HCT116 (cell line): Measurements from ENCODE around the gene XRCC3. TPM values are rescaled to one million over a fixed set of nuclear protein-coding genes. Genes with fewer than 3 reads are reported as not detected.

Source experiments
- ATAC-seq: fragments of 200-7000 bp; cut with Tn5 transposase; 2 replicates; pipeline ENCODE4 v1.9.1; 2020; ENCODE audit warnings: mild to moderate bottlenecking, moderate library complexity
- BruUV-seq: library from RNA; stranded (reverse); fragments of 400-500 nt; replicated peaks from 2 replicates; lab custom pipeline; 2021; lab: Mats Ljungman, UMichigan
- CTCF ChIA-PET: fragments of 300-600 bp; sonication (Branson Sonifier 250); formaldehyde crosslinking; loops from one replicate; lab custom pipeline; 2021; ENCODE audit warnings: antibody characterized with exemption; lab: Charles Lee
- POLR2A ChIA-PET: fragments of 300-600, 350-600 bp; sonication (Branson Sonifier 250); formaldehyde crosslinking; loops from one replicate; lab custom pipeline; 2021; ENCODE audit warnings: antibody characterized with exemption; lab: Charles Lee
- RAD21 ChIA-PET, 2 experiments: fragments of 300-600 bp; sonication (Branson Sonifier 250); formaldehyde crosslinking; loops; one replicate each; lab custom pipeline; 2023; ENCODE audit warnings: low total read pairs in 2 of 2; ENCODE audit not compliant: uncharacterized antibody in 2 of 2, unreplicated experiment in 2 of 2, low non-redundant PET in 1 of 2; lab: Charles Lee
- DNase-seq: peaks from one replicate; pipeline ENCODE4 v3.0.0-alpha.2; 2010; ENCODE audit warnings: low read depth, low spot score
- H2AFZ ChIP-seq: fragments of 200-600 bp; shearing (Covaris generic), sonication (generic); 2 replicates; pipeline ENCODE4 v1.6.1; 2017; ENCODE audit warnings: low read depth, mixed run types, mixed read lengths, antibody characterized with exemption, low read length; ENCODE audit not compliant: poor library complexity, severe bottlenecking
- H3K27ac ChIP-seq: 2 replicates; pipeline ENCODE4 v1.5.1; 2012; ENCODE audit warnings: low read depth, low read length
- H3K27me3 ChIP-seq: fragments of 200-600 bp; sonication (generic); 2 replicates; pipeline ENCODE4 v1.6.1; 2016; ENCODE audit warnings: mixed run types, low read length, mixed read lengths; ENCODE audit not compliant: insufficient read depth
- H3K36me3 ChIP-seq, 2 experiments: fragments of 200-500 bp in 1 of 2; fragments of 200-600 bp in 1 of 2; sonication (Bioruptor generic) in 1 of 2; sonication (generic) in 1 of 2; 2 replicates each; pipeline versions ENCODE4 v1.5.1 to v1.6.1; 2014 to 2016; ENCODE audit warnings: low read length in 2 of 2, inconsistent platforms in 1 of 2, mixed read lengths in 1 of 2, mixed run types in 1 of 2; ENCODE audit not compliant: insufficient read depth in 2 of 2, control insufficient read depth in 1 of 2
- H3K4me1 ChIP-seq, 2 experiments: fragments of 200-600 bp in 1 of 2; sonication (generic) in 1 of 2; 2 replicates each; pipeline versions ENCODE4 v1.5.1 to v1.6.1; 2012 to 2017; ENCODE audit warnings: low read length in 2 of 2, inconsistent platforms in 1 of 2, mild to moderate bottlenecking in 1 of 2, mixed read lengths in 1 of 2, mixed run types in 1 of 2, moderate library complexity in 1 of 2; ENCODE audit not compliant: insufficient read depth in 2 of 2, control insufficient read depth in 1 of 2
- H3K4me2 ChIP-seq: fragments of 200-600 bp; sonication (generic); 2 replicates; pipeline ENCODE4 v1.6.1; 2017; ENCODE audit warnings: mixed run types, low read length, mixed read lengths
- H3K4me3 ChIP-seq, 2 experiments: fragments of 200-600 bp in 1 of 2; sonication (generic) in 1 of 2; replicated peaks in 1 of 2; 2 replicates each; pipeline ENCODE4 v1.5.1; 2011 to 2016; ENCODE audit warnings: low read length in 2 of 2, control low read depth in 1 of 2, low read depth in 1 of 2, mild to moderate bottlenecking in 1 of 2, mixed read lengths in 1 of 2, mixed run types in 1 of 2
- H3K79me2 ChIP-seq: fragments of 200-600 bp; sonication (generic); 2 replicates; pipeline ENCODE4 v1.6.1; 2017; ENCODE audit warnings: mild to moderate bottlenecking, mixed run types, low read length, moderate library complexity, mixed read lengths; ENCODE audit not compliant: insufficient read depth
- H3K9ac ChIP-seq: fragments of 200-600 bp; sonication (generic); 2 replicates; pipeline ENCODE4 v1.6.1; 2016; ENCODE audit warnings: low read length, mixed read lengths
- H3K9me2 ChIP-seq: fragments of 200-600 bp; sonication (generic), shearing (Covaris generic); 2 replicates; pipeline ENCODE4 v1.6.1; 2017; ENCODE audit warnings: mixed run types, mild to moderate bottlenecking, moderate library complexity; ENCODE audit not compliant: insufficient read depth
- H3K9me3 ChIP-seq, 2 experiments: fragments of 200-500 bp in 1 of 2; fragments of 200-600 bp in 1 of 2; sonication (Bioruptor generic) in 1 of 2; sonication (generic) in 1 of 2; 2 replicates each; pipeline ENCODE4 v1.6.1; 2014 to 2017; ENCODE audit warnings: low read length in 2 of 2, mixed read lengths in 2 of 2, inconsistent platforms in 1 of 2, low read depth in 1 of 2, mild to moderate bottlenecking in 1 of 2, mixed run types in 1 of 2, moderate library complexity in 1 of 2; ENCODE audit not compliant: control insufficient read depth in 1 of 2, insufficient read depth in 1 of 2
- H4K20me1 ChIP-seq: fragments of 200-600 bp; sonication (generic), shearing (Covaris generic); 2 replicates; pipeline ENCODE4 v1.6.1; 2017; ENCODE audit warnings: mixed run types, mild to moderate bottlenecking, moderate library complexity; ENCODE audit not compliant: insufficient read depth
- ATF3 ChIP-seq: IDR thresholded peaks from 2 replicates; pipeline ENCODE4 v1.6.1; 2012
- CBX3 ChIP-seq: IDR thresholded peaks from 2 replicates; pipeline ENCODE4 v1.6.1; 2012; ENCODE audit warnings: low read depth
- CEBPB ChIP-seq: IDR thresholded peaks from 2 replicates; pipeline ENCODE4 v1.6.1; 2012; ENCODE audit warnings: low read depth
- EGR1 ChIP-seq: IDR thresholded peaks from 2 replicates; pipeline ENCODE4 v1.6.1; 2012; ENCODE audit warnings: low read depth
- ELF1 ChIP-seq: IDR thresholded peaks from 2 replicates; pipeline ENCODE4 v1.6.1; 2012; ENCODE audit warnings: low read depth, borderline replicate concordance
- EZH2phosphoT487 ChIP-seq: fragments of 200-600 bp; IDR thresholded peaks from 2 replicates; pipeline ENCODE4 v1.6.1; 2018; ENCODE audit warnings: antibody characterized with exemption, borderline replicate concordance
- FOSL1 ChIP-seq: IDR thresholded peaks from 2 replicates; pipeline ENCODE4 v1.6.1; 2012; ENCODE audit warnings: low read depth
- JUND ChIP-seq: IDR thresholded peaks from 2 replicates; pipeline ENCODE4 v1.6.1; 2012
- MAX ChIP-seq: IDR thresholded peaks from 2 replicates; pipeline ENCODE4 v1.6.1; 2012
- POLR2A ChIP-seq: IDR thresholded peaks from 2 replicates; pipeline ENCODE4 v1.7.0; 2011; ENCODE audit warnings: borderline replicate concordance; ENCODE audit not compliant: insufficient read depth, insufficient read length; ENCODE audit errors: extremely low read depth
- POLR2AphosphoS5 ChIP-seq: IDR thresholded peaks from 2 replicates; pipeline ENCODE4 v1.6.1; 2011; ENCODE audit warnings: mild to moderate bottlenecking, low read depth, low read length, moderate library complexity
- RAD21 ChIP-seq: IDR thresholded peaks from 2 replicates; pipeline ENCODE4 v1.6.1; 2012; ENCODE audit warnings: low read depth, mild to moderate bottlenecking
- REST ChIP-seq: IDR thresholded peaks from 2 replicates; pipeline ENCODE4 v1.6.1; 2012; ENCODE audit warnings: low read depth
- SIN3A ChIP-seq: IDR thresholded peaks from 2 replicates; pipeline ENCODE4 v1.6.1; 2012; ENCODE audit warnings: low read depth
- SP1 ChIP-seq: IDR thresholded peaks from 2 replicates; pipeline ENCODE4 v1.6.1; 2012; ENCODE audit warnings: low read depth
- SRF ChIP-seq: IDR thresholded peaks from 2 replicates; pipeline ENCODE4 v1.6.1; 2012; ENCODE audit warnings: low read depth
- YY1 ChIP-seq: IDR thresholded peaks from 2 replicates; pipeline ENCODE4 v1.6.1; 2011; ENCODE audit warnings: low read length, low read depth, moderate library complexity, mild to moderate bottlenecking; ENCODE audit not compliant: insufficient replicate concordance; ENCODE audit errors: extremely low read depth
- ZNF274 ChIP-seq: fragments of 200-500 bp; sonication (Bioruptor generic); IDR thresholded peaks from 2 replicates; pipeline ENCODE4 v1.6.1; 2014; ENCODE audit warnings: mild to moderate bottlenecking, low read depth, low read length, inconsistent platforms
- intact Hi-C: fragments of 100-400 bp; cut with micrococcal nuclease; formaldehyde crosslinking; loops from 2 replicates; pipeline ENCODE4 v1.10.0; 2022
- total RNA-seq: library from RNA; stranded (reverse); gene quantifications from one replicate; pipeline ENCODE4 v1.2.1, GENCODE V29; 2021; ENCODE audit not compliant: unreplicated experiment

Gene XRCC3
- total RNA-seq, 1 experiment from 2014 or later = 48.7 TPM

GRCh38 chr14:103656031-103656755 is 59.1 kb downstream of the XRCC3 start:
- RAD21 ChIA-PET = no interaction called here
- no peaks in the 10 kb centered on the region for H3K4me1 ChIP-seq
- peaks cover 30 to 41% of the 10 kb centered on the region in 2 experiments for H3K36me3 ChIP-seq
- POLR2A ChIA-PET = no interaction called here
- H4K20me1 ChIP-seq = no peaks in the 10 kb centered on the region; the same call in 1 of the 2 replicates
- H3K9me2 ChIP-seq = no peaks in the 10 kb centered on the region
- CTCF ChIA-PET = no interaction called here
- H3K4me3 ChIP-seq = no peak overlapping the region
- H3K9ac ChIP-seq = no peak overlapping the region
- no peak overlapping the region for H3K27ac ChIP-seq
- H3K79me2 ChIP-seq = peaks cover 71% of the 10 kb centered on the region
- H2AFZ ChIP-seq = no peak overlapping the region
- DNase-seq (no peak), ATAC-seq (no peak)
- intact Hi-C loops = no loop called here
- BruUV-seq = no TSS peak
- H3K4me2 ChIP-seq = no peak overlapping the region
- TF ChIP-seq MAX = no peak
- no peak for TF ChIP-seq YY1
- TF ChIP-seq SP1 = no peak
- no peak for TF ChIP-seq REST
- H3K9me3 ChIP-seq = no peaks in the 10 kb centered on the region
- H3K27me3 ChIP-seq = no peaks in the 10 kb centered on the region

GRCh38 chr14:103654619-103655018 is 60.6 kb downstream of the XRCC3 start:
- Histone ChIP-seq H3K9me2 (no peaks in the 10 kb centered on the region), H3K4me1 (no peaks in the 10 kb centered on the region), H2AFZ (no peak overlapping the region), H3K4me2 (no peak overlapping the region), H3K9me3 (no peaks in the 10 kb centered on the region), H3K4me3 (no peak overlapping the region), H3K27me3 (no peaks in the 10 kb centered on the region), H4K20me1 (no peaks in the 10 kb centered on the region; the same call in 1 of the 2 replicates), H3K9ac (no peak overlapping the region), H3K79me2 (peaks cover 77% of the 10 kb centered on the region), H3K27ac (no peak overlapping the region), H3K36me3 (peaks cover 27 to 34% of the 10 kb centered on the region in 2 experiments)
- CTCF ChIA-PET = no interaction called here
- DNase-seq = no peak
- no peak for ATAC-seq
- no TSS peak for BruUV-seq
- RAD21 ChIA-PET = no interaction called here
- TF ChIP-seq CEBPB (no peak), FOSL1 (no peak), SIN3A (no peak), POLR2AphosphoS5 (no peak), ZNF274 (no peak), SP1 (no peak), EZH2phosphoT487 (no peak), RAD21 (no peak), ELF1 (no peak), POLR2A (no peak), SRF (no peak), MAX (no peak), ATF3 (no peak), CBX3 (no peak), EGR1 (no peak), JUND (no peak)
- intact Hi-C loops = no loop called here
- POLR2A ChIA-PET = no interaction called here
